ENCODE results near the gene HLA-DRB5. TPM values are rescaled to one million over a fixed set of nuclear protein-coding genes. Genes with fewer than 3 reads are reported as not detected.

The HLA-DRB5 gene
- total and polyA plus RNA-seq, 2 of the 8 experiments (the other 6 are each of a cell fraction or from before 2014, with no cell fraction given): 0.83 to 1.4 TPM

- Histone ChIP-seq H3K27me3 (replicated peaks in 1 of 4; ENCODE audit: control insufficient read depth in 3 of 4, extremely low read depth in 1 of 4, insufficient read depth in 3 of 4, low read length in 3 of 4) (no peaks in the 10 kb centered on the region), H3K36me3 (ENCODE audit: control insufficient read depth in 2 of 4, insufficient read depth in 4 of 4, low read length in 3 of 4) (no peaks in the 10 kb centered on the region), H3K27ac (ENCODE audit: low read depth, low read length) (no peak overlapping the region), H4K91ac (replicated peaks; ENCODE audit: insufficient read length, low read length) (no peak overlapping the region), H3K79me2 (ENCODE audit: control insufficient read depth in 1 of 2, insufficient read depth in 2 of 2, low read length in 2 of 2) (no peaks in the 10 kb centered on the region), H2AK5ac (ENCODE audit: low read depth, low read length) (no peak overlapping the region), H3K79me1 (ENCODE audit: low read depth, low read length) (no peaks in the 10 kb centered on the region), H2BK120ac (replicated peaks; ENCODE audit: low read depth, low read length) (no peak overlapping the region), H2BK15ac (ENCODE audit: low read length) (no peak overlapping the region), H2BK12ac (ENCODE audit: low read depth, low read length) (no peak overlapping the region), H4K8ac (ENCODE audit: extremely low read depth, insufficient read depth, low read length) (no peak overlapping the region), H2BK5ac (ENCODE audit: low read depth, low read length) (no peak overlapping the region), H3K4me2 (ENCODE audit: insufficient read depth in 1 of 2, low read depth in 2 of 2, low read length in 2 of 2) (no peak overlapping the region), H3K9ac (replicated peaks in 1 of 4; ENCODE audit: extremely low read depth in 1 of 4, low read depth in 3 of 4, low read length in 3 of 4) (no peak overlapping the region), H4K5ac (ENCODE audit: insufficient read length, low read depth, low read length) (no peak overlapping the region), H3K4me3 (ENCODE audit: extremely low read depth in 1 of 4, insufficient read depth in 2 of 4, low read depth in 3 of 4, low read length in 4 of 4) (no peak overlapping the region), H3K9me3 (ENCODE audit: insufficient read depth in 2 of 2, low read depth in 1 of 2, low read length in 1 of 2) (no peaks in the 10 kb centered on the region), H3K56ac (replicated peaks; ENCODE audit: insufficient read length, low read depth, low read length) (no peak overlapping the region), H3K18ac (ENCODE audit: extremely low read depth, low read length) (no peak overlapping the region), H2AFZ (ENCODE audit: low read length) (no peak overlapping the region), H3K23me2 (ENCODE audit: low read depth, low read length) (no peaks in the 10 kb centered on the region), H2BK20ac (ENCODE audit: low read length) (no peak overlapping the region), H3K23ac (ENCODE audit: insufficient read length) (no peak overlapping the region), H3K4ac (replicated peaks; ENCODE audit: insufficient read length, low read depth, low read length) (no peak overlapping the region), H3K4me1 (replicated peaks in 1 of 4; ENCODE audit: control insufficient read depth in 3 of 4, insufficient read depth in 4 of 4, low read length in 3 of 4) (no peaks in the 10 kb centered on the region), H3K14ac (ENCODE audit: insufficient read length) (no peak overlapping the region), H4K20me1 (replicated peaks in 1 of 2; ENCODE audit: control insufficient read depth in 1 of 2, insufficient read depth in 2 of 2, low read length in 2 of 2) (no peaks in the 10 kb centered on the region)
- no CpG with 5 or more reads among the region's 1 CpG for WGBS, 2 experiments (ENCODE audit: extremely low coverage in 1 of 2, insufficient coverage in 1 of 2, insufficient read length in 1 of 2, insufficient replicate concordance in 2 of 2, low coverage in 1 of 2, low lambda C conversion rate in 2 of 2, missing lambda C conversion rate in 1 of 2)
- ChIA-PET CTCF (ENCODE audit: partially characterized antibody) (no interaction called here), POLR2A (ENCODE audit: partially characterized antibody) (no interaction called here)
- FAIRE-seq: no peak
- DNase-seq (ENCODE audit: low read depth in 1 of 2, low spot score in 2 of 2): no peak
- TF ChIP-seq SUZ12 (IDR thresholded peaks at IDR 0.05; ENCODE audit: low read length) (no peak), CEBPB (IDR thresholded peaks at IDR 0.05; ENCODE audit: low read depth, low read length) (no peak), ASH2L (IDR thresholded peaks at IDR 0.05; ENCODE audit: low read length) (no peak), MAFK (IDR thresholded peaks at IDR 0.05; ENCODE audit: low read depth, low read length) (no peak), SP4 (IDR thresholded peaks at IDR 0.05; ENCODE audit: low read length) (no peak), POLR2A (IDR thresholded peaks at IDR 0.05; ENCODE audit: control extremely low read depth in 1 of 2, low read depth in 2 of 2, low read length in 2 of 2) (no peak), CBX8 (IDR thresholded peaks at IDR 0.05; ENCODE audit: borderline replicate concordance, low read depth, low read length) (no peak), SAP30 (IDR thresholded peaks at IDR 0.05; ENCODE audit: insufficient read depth, insufficient replicate concordance, low read length) (no peak), BACH1 (IDR thresholded peaks at IDR 0.05; ENCODE audit: low read length) (no peak), NANOG (IDR thresholded peaks at IDR 0.05; ENCODE audit: insufficient read depth, low read depth, low read length, poor library complexity, severe bottlenecking) (no peak), TAF1 (IDR thresholded peaks at IDR 0.05; ENCODE audit: low read depth, low read length) (no peak), RXRA (IDR thresholded peaks at IDR 0.05; ENCODE audit: insufficient read depth, low read depth, low read length) (no peak), POU5F1 (IDR thresholded peaks at IDR 0.05; ENCODE audit: low read depth, low read length) (no peak), RNF2 (IDR thresholded peaks at IDR 0.05; ENCODE audit: borderline replicate concordance, low read depth, low read length, missing control alignments, poor library complexity, severe bottlenecking) (no peak), KDM4A (IDR thresholded peaks at IDR 0.05; ENCODE audit: low read depth, low read length, severe bottlenecking) (no peak), HDAC6 (IDR thresholded peaks at IDR 0.05; ENCODE audit: low read depth, low read length) (no peak)
These were observed 10.2 kb downstream of the HLA-DRB5 start for GRCh38 chr6:32519910-32520258.
